ENCODE data around the gene CDC42EP5. TPM values are rescaled to one million over a fixed set of nuclear protein-coding genes. Genes with fewer than 3 reads are reported as not detected.

CDC42EP5 gene
- total and polyA plus RNA-seq, 4 donors, result 0.28 to 2.2 (median 0.84) TPM; not detected in 1

GRCh38 chr19:54452626-54453025 is 20.5 kb downstream of the CDC42EP5 start:
- peaks cover 3 to 21% (median 18%) of the 10 kb centered on the region in 4 donors for H3K4me1 ChIP-seq (ENCODE audit: control insufficient read depth in 4 of 4, insufficient read depth in 4 of 4, low read length in 3 of 4)
- no peak overlapping the region for H3K27ac ChIP-seq (ENCODE audit: low read depth in 1 of 2, low read length in 2 of 2)
- peaks cover 34 to 58% (median 51%) of the 10 kb centered on the region in 4 donors for H3K36me3 ChIP-seq (ENCODE audit: control insufficient read depth in 4 of 4, insufficient read depth in 3 of 4, low read depth in 1 of 4, low read length in 3 of 4)
- no peak overlapping the region for H3K4me3 ChIP-seq (ENCODE audit: low read depth in 1 of 3, low read length in 3 of 3)
- no peaks in the 10 kb centered on the region for H3K27me3 ChIP-seq (ENCODE audit: control insufficient read depth in 4 of 4, insufficient read depth in 4 of 4, low read length in 3 of 4)
- DNase-seq (ENCODE audit: low spot score), result no peak
- H3K9ac ChIP-seq (ENCODE audit: low read depth in 1 of 2, low read length in 2 of 2), result no peak overlapping the region
- no peaks in the 10 kb centered on the region for H3K9me3 ChIP-seq (ENCODE audit: control insufficient read depth in 4 of 4, low read length in 3 of 4)
- 90% methylated on average over 11 of the region's 11 CpGs for WGBS
- TF ChIP-seq FOXA2 (IDR thresholded peaks at IDR 0.05) (no peak), JUND (IDR thresholded peaks at IDR 0.05) (no peak)

- H3K27ac ChIP-seq (ENCODE audit: low read depth in 1 of 2, low read length in 2 of 2), result no peak overlapping the region
- H3K9me3 ChIP-seq (ENCODE audit: control insufficient read depth in 4 of 4, low read length in 3 of 4), result no peaks in the 10 kb centered on the region
- H3K36me3 ChIP-seq (ENCODE audit: control insufficient read depth in 4 of 4, insufficient read depth in 3 of 4, low read depth in 1 of 4, low read length in 3 of 4), result peaks cover 30 to 54% (median 47%) of the 10 kb centered on the region in 4 donors
Observed at GRCh38 chr19:54451997-54452396, 21.1 kb downstream of the CDC42EP5 start.

More at GRCh38 chr19:54451997-54452396, 21.1 kb downstream of the CDC42EP5 start:
- H3K4me1 ChIP-seq (ENCODE audit: control insufficient read depth in 4 of 4, insufficient read depth in 4 of 4, low read length in 3 of 4), result peaks cover 3 to 25% (median 23%) of the 10 kb centered on the region in 4 donors
- H3K4me3 ChIP-seq (ENCODE audit: low read depth in 1 of 3, low read length in 3 of 3), result no peak overlapping the region
- no peaks in the 10 kb centered on the region for H3K27me3 ChIP-seq (ENCODE audit: control insufficient read depth in 4 of 4, insufficient read depth in 4 of 4, low read length in 3 of 4)
- TF ChIP-seq EGR1 (IDR thresholded peaks at IDR 0.05; ENCODE audit: low read depth in 2 of 2) (no peak), MAX (IDR thresholded peaks at IDR 0.05) (no peak), YY1 (IDR thresholded peaks at IDR 0.05) (no peak), NR2F2 (IDR thresholded peaks at IDR 0.05) (no peak), FOXA2 (IDR thresholded peaks at IDR 0.05) (no peak), JUND (IDR thresholded peaks at IDR 0.05) (no peak), HNF4G (IDR thresholded peaks at IDR 0.05) (no peak), HNF4A (conservative IDR thresholded peaks at IDR 0.05) (no peak)
- TF ChIP-seq, protein P1, sequence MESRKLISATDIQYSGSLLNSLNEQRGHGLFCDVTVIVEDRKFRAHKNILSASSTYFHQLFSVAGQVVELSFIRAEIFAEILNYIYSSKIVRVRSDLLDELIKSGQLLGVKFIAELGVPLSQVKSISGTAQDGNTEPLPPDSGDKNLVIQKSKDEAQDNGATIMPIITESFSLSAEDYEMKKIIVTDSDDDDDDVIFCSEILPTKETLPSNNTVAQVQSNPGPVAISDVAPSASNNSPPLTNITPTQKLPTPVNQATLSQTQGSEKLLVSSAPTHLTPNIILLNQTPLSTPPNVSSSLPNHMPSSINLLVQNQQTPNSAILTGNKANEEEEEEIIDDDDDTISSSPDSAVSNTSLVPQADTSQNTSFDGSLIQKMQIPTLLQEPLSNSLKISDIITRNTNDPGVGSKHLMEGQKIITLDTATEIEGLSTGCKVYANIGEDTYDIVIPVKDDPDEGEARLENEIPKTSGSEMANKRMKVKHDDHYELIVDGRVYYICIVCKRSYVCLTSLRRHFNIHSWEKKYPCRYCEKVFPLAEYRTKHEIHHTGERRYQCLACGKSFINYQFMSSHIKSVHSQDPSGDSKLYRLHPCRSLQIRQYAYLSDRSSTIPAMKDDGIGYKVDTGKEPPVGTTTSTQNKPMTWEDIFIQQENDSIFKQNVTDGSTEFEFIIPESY (IDR thresholded peaks at IDR 0.05), result no peak
- TF ChIP-seq, protein P2, sequence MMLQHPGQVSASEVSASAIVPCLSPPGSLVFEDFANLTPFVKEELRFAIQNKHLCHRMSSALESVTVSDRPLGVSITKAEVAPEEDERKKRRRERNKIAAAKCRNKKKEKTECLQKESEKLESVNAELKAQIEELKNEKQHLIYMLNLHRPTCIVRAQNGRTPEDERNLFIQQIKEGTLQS (IDR thresholded peaks at IDR 0.05), result no peak
- TF ChIP-seq, protein P3, sequence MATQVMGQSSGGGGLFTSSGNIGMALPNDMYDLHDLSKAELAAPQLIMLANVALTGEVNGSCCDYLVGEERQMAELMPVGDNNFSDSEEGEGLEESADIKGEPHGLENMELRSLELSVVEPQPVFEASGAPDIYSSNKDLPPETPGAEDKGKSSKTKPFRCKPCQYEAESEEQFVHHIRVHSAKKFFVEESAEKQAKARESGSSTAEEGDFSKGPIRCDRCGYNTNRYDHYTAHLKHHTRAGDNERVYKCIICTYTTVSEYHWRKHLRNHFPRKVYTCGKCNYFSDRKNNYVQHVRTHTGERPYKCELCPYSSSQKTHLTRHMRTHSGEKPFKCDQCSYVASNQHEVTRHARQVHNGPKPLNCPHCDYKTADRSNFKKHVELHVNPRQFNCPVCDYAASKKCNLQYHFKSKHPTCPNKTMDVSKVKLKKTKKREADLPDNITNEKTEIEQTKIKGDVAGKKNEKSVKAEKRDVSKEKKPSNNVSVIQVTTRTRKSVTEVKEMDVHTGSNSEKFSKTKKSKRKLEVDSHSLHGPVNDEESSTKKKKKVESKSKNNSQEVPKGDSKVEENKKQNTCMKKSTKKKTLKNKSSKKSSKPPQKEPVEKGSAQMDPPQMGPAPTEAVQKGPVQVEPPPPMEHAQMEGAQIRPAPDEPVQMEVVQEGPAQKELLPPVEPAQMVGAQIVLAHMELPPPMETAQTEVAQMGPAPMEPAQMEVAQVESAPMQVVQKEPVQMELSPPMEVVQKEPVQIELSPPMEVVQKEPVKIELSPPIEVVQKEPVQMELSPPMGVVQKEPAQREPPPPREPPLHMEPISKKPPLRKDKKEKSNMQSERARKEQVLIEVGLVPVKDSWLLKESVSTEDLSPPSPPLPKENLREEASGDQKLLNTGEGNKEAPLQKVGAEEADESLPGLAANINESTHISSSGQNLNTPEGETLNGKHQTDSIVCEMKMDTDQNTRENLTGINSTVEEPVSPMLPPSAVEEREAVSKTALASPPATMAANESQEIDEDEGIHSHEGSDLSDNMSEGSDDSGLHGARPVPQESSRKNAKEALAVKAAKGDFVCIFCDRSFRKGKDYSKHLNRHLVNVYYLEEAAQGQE (IDR thresholded peaks at IDR 0.05), result no peak
- no peak for DNase-seq (ENCODE audit: low spot score)
- no peak overlapping the region for H3K9ac ChIP-seq (ENCODE audit: low read depth in 1 of 2, low read length in 2 of 2)
- WGBS, result 94% methylated on average over 11 of the region's 11 CpGs
